Renal cortex interstitium (tissue), 15 donors: Measurements from ENCODE around the gene MPRIP. TPM values are rescaled to one million over a fixed set of nuclear protein-coding genes. Genes with fewer than 3 reads are reported as not detected.
"Not testable (repeated sequence)": the region's sequence is repeated elsewhere in the genome, so short reads cannot be mapped to it uniquely, and the experiment has no call there.

ENCODE experiments used
- DNase-seq, 11 donors: peaks; one replicate each; pipeline ENCODE4 v3.0.0-alpha.2; 2013; ENCODE audit warnings: low read depth in 9 of 11, low spot score in 4 of 11; ENCODE audit errors: extremely low read depth in 1 of 11
- long read RNA-seq, 16 experiments: transcript quantifications; one replicate each; lab custom pipeline, GENCODE V29; 2026
- polyA plus RNA-seq, 3 donors: library from polyadenylated mRNA; unstranded; fragments of 120-200 nt; gene quantifications; one replicate each; pipeline ENCODE4 v1.2.1, GENCODE V29; 2013; ENCODE audit not compliant: insufficient read length in 3 of 3

The MPRIP gene
- 100 to 1,000 TPM; 150 to 177 (median 174) TPM for polyA plus RNA-seq
- long read RNA-seq, donor 1, full-length matches to known transcripts = 5 of 22 reads
- long read RNA-seq, donor 1, partial matches to known transcripts = 17 of 22 reads
- long read RNA-seq, donor 1, other reads (novel, unspliced or antisense) = 0 of 22 reads
- long read RNA-seq, donor 2, partial matches to known transcripts = 24 of 25 reads
- long read RNA-seq, donor 2, other reads (novel, unspliced or antisense) = 0 of 25 reads
- long read RNA-seq, donor 3, full-length matches to known transcripts = 10 of 55 reads
- long read RNA-seq, donor 3, partial matches to known transcripts = 45 of 55 reads
- long read RNA-seq, donor 3, other reads (novel, unspliced or antisense) = 0 of 55 reads
- long read RNA-seq, donor 4, full-length matches to known transcripts = 6 of 15 reads
- long read RNA-seq, donor 4, partial matches to known transcripts = 9 of 15 reads
- long read RNA-seq, donor 4, other reads (novel, unspliced or antisense) = 0 of 15 reads
- long read RNA-seq, donor 5 = 0 reads
- long read RNA-seq, donor 6, full-length matches to known transcripts = 5 of 19 reads
- long read RNA-seq, donor 6, partial matches to known transcripts = 14 of 19 reads
- long read RNA-seq, donor 6, other reads (novel, unspliced or antisense) = 0 of 19 reads
- long read RNA-seq, donor 7, full-length matches to known transcripts = 5 of 12 reads
- long read RNA-seq, donor 7, partial matches to known transcripts = 7 of 12 reads
- long read RNA-seq, donor 7, other reads (novel, unspliced or antisense) = 0 of 12 reads
- long read RNA-seq, donor 8 = 0 reads
- long read RNA-seq, donor 9, transcript MPRIP-202 (24 exons, 3,846 nt) = major isoform, 6 of 69 reads
- long read RNA-seq, donor 9, partial matches to known transcripts = 62 of 69 reads
- long read RNA-seq, donor 9, other reads (novel, unspliced or antisense) = 0 of 69 reads
- long read RNA-seq, donor 10, partial matches to known transcripts = 40 of 42 reads
- long read RNA-seq, donor 10, other reads (novel, unspliced or antisense) = 0 of 42 reads
- long read RNA-seq, donor 11, full-length matches to known transcripts = 5 of 5 reads
- long read RNA-seq, donor 11, partial matches to known transcripts = 0 of 5 reads
- long read RNA-seq, donor 11, other reads (novel, unspliced or antisense) = 0 of 5 reads
- long read RNA-seq, donor 12, partial matches to known transcripts = 5 of 5 reads
- long read RNA-seq, donor 12, other reads (novel, unspliced or antisense) = 0 of 5 reads
- long read RNA-seq, donor 13 = 0 reads
- long read RNA-seq, donor 14, full-length matches to known transcripts = 8 of 13 reads
- long read RNA-seq, donor 14, partial matches to known transcripts = 5 of 13 reads
- long read RNA-seq, donor 14, other reads (novel, unspliced or antisense) = 0 of 13 reads
- long read RNA-seq, donor 15, partial matches to known transcripts = 17 of 17 reads
- long read RNA-seq, donor 15, other reads (novel, unspliced or antisense) = 0 of 17 reads
- long read RNA-seq, donor 16, full-length matches to known transcripts = 19 of 267 reads
- long read RNA-seq, donor 16, partial matches to known transcripts = 248 of 267 reads
- long read RNA-seq, donor 16, other reads (novel, unspliced or antisense) = 0 of 267 reads

- DNase-seq = no peak
Measured at GRCh38 chr17:17042384-17042736, at the start of gene MPRIP. TSS of gene MPRIP (plus strand) at chr17:17042457. CDS start at chr17:17042849, 392 bp downstream.

GRCh38 chr17:16994631-16995030 is 47.6 kb upstream of the MPRIP start:
- no peak for DNase-seq

DNA sequence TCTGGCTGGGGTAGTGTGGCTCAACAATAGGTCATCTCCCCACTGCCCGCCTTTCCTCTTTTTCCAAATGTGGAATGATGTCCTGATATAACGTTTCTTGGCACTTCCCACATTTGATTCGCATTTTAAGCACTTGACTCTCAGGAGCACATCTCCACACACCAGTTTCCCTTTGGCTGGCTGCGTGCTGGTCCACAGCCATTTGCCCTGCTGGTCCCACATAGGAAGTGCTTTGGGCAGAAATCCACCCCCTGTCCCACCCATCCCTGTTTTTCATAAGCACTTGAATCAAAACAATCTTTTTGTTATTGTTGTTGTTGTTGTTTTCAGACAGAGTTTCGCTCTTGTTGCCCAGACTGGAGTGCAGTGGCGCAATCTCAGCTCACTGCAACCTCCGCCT is 46.3 kb upstream of the MPRIP start:
- DNase-seq = no peak

DNA sequence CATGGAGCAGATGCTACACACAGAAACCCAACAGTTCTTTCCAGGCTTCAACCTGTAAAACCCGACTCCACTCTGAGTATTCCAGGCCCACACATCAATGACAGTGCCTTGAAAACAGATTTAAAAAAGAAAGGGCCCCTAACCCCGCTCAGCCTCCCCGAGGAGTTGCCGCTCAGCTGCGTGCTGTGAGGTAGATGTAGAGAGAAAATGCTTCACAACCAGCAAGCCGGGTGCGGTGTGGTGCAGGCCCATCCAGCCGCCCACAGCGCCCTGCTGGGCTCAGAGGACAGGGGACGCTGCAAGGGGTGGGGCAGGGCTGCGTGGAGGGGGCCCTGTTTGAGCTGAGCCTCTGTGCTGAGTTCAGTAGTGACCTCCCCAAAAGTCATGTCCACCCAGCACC is 45.5 kb upstream of the MPRIP start:
- not testable (repeated sequence) for DNase-seq

DNA sequence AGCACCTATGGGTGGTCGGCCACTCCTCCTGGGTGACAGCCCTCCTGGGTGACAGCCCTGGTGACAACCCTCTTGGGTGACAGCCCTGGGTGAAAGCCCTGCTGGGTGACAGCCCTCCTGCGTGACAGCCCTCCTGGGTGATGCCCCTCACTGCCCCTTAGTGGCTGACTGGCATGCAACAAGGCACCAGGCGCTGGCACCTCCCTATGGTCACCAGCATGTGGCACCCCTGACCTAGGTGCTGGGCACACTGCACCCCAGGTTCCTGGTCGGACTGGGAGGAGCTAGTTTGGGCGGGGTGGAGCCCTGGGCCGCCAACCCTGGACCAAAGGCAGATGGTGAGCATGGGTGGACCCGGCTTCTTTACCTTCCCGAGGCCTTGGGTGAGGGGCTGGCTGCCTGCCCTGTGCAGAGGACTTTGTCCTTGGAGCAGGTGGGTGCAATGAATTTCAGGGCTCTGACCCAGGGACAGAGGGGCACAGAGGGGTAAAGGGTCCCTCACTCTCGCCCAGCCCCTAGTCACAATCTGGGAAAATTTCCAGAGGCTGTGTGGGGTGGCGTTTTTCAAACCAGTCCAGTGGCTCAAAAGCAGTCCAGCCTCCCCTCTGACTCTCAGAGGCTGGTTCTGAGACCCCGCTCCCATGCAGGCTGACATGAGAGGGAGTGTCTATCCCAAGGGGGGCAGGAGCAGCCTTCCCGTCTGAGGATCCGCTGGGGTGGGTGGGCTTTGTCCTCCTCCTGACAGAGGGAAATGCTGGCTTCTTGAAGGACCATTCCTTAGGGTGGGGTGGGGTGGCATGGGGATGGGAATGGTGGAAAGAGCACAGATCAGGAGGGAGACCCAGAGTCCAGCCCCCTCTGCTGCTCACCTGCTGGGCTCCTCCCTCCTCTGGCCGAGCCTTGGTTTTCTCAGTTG is 44.5 kb upstream of the MPRIP start:
- no peak for DNase-seq

DNA sequence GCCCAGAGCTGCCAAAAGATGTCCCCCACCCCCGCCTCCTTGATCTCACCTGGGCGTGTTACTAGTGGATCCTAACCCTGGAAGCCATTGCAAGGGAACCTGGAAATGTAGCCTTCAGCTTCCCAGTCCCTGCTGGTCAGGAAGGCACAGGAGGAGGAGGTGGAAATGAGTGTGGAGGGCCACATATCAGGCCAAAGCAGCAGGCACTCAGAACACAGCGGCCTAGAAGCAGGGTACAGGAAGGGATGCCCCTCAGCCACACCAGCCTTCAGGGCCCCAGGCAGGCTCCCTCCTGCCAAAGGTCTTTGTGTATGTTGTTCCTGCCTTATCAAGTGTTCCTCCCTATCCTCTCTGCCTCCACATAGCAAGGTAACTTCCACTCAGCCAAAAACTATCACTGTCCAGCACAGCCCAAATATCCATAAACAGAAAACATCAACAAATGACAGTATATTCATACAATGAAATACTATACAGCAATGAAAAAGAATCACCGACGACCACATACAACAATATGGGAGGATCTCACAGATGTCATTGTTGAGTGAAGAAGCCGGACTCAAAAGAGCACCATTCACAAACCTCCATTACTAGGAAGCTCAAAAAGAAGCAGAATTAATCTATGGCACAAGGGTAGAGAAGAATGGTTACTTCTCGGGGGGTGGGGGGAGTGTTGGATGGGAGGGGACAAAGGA is 42.2 kb upstream of the MPRIP start:
- no peak for DNase-seq

GRCh38 chr17:17001076-17001777 is 41.0 kb upstream of the MPRIP start:
- no peak for DNase-seq

DNA sequence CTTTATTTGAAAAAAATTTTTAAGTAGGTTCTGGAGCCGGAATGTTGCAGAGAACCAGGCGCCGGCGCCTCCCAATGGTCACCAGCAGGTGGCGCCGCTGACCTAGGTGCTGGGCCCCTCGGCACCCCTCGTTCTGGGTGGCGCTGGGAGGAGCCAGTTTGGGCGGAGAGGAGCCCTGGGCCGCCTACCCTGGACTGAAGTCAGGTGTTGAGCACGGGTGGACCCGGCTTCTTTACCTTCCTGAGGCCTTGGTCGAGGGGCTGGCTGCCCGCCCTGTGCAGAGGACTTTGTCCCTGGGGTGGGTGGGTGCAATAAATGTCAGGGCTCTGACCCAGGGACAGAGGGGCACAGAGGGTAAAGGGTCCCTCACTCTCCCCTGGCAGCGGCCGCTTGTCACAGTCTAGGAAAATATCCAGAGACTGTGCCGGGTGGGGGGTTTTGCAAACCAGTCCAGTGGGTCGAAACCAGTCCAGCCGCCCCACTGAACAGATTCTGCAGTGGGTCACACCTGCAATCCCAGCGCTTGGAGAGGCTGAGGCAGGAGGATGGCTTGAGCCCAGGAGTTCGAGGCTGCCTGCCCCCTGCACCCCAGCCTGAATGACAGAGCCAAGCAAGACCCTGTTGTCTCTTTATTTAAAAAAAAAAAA is 40.3 kb upstream of the MPRIP start:
- DNase-seq = peak in 10 of 11 donors; percentile 40 to 58 (median 46)

DNA sequence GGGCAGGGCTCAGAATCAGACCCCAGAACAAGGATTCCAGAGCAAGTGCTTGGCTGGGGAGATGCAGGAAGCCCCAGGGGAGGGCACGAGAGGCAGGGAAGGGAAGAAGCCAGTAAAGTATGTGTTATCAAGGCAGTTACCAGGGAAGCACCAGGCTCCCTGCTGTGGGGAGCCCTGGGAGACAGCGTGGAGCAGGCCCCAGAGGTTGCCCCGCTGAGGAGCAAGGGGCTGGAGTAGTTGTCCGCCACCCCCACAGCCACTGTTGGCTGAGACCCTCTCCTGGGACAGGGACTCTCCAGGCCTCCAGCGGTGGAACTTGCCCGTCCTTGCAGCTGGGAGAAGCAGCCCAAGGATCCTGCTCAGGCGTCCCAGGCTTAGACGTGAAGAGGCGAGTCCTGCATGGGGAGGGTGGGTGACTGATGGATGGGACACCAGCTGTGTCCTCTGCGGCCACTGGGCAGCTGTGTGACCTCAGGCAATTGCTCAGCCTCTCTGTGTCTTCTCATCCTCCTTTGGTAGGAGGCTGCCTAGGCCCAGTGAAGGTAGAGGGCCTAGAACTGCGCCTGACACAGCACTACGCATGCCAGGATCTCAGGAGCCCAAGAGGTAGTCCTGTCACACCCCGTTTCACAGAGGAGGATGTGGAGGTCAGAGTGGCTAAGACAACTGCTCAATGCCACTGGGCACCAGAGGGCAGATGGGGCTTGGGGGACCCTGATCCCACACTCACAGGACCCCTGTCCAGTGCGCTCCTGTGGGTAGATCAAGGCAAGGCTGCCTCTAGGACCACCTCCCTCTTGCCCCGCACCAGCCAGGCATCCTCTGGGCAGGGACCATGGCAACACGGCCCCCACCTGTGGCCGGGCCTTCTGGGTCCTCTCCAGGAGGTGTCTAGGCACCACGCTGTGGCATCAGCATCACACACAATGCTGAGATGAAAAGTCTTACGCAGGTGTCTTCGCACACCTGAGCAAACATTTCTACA is 39.2 kb upstream of the MPRIP start:
- not testable (repeated sequence) for DNase-seq

- DNase-seq = no peak
Measured at GRCh38 chr17:17004251-17004996, 37.8 kb upstream of the MPRIP start.

- DNase-seq = not testable (repeated sequence)
Measured at GRCh38 chr17:17004997-17005614, 37.2 kb upstream of the MPRIP start.

GRCh38 chr17:17007891-17008290 is 34.4 kb upstream of the MPRIP start:
- not testable (repeated sequence) for DNase-seq

DNA sequence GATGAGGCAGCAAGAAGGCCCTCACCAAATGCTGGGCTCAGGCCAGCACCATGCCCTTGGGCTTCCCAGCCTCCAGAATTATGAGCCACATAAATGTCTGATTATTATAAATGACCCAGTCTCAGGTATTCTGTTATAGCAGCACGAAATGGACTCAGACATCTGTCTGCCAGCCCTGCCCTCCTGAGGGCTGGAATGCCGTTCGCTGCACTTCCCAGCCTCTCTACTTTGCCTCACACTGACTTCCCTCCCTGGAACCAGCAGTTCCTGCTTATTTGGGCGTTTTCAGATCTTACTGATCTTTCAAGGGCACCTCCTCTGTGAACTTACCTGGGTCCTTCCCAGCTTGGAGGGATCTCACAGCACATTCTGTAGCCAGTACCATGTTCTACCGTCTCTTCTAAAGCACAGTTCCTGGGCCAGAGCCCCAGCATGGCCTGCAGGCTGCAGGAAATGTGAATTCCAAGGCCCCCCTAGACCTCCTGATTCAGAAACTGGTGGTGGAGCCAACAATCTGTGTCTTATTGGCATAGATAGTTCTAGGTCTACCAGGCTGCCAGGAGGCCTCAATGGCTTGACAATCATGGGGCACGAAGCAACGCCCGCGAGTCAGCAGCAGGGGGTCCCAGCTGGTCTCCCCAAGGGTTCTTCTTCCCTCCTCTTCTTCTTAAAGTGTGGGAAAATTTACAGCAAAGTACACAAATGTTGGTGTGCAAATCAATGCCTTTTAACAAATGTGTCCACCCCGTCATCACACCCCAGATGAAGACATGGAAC is 33.4 kb upstream of the MPRIP start:
- not testable (repeated sequence) for DNase-seq
